Measurements from ENCODE around the gene STK35.

Gene STK35

DNA sequence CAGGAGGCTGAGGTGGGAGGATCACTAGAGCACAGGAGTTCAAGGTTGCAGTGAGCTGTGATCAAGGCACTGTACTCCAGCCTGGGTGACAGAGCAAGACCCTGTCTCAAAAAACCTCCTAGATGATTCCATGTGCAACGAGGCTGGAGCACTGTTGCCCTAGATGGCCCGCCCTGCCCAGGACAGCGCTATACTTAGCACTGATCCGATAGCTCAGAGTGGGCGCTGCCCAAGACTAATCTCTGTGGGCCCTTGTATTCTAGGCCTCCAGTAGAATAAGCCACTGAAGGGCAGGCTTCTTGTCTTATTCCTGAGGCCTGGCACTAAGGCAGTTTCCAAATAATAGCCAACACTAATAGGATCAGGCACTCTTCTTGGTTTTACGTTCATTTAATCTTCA lies 41.0 kb downstream of the STK35 start:
- no peak overlapping the region for H4K91ac ChIP-seq (ENCODE audit: low read depth, low read length, poor library complexity)
- H3K23ac ChIP-seq (ENCODE audit: low read depth, low read length, poor library complexity), result no peak overlapping the region
- H3K27me3 ChIP-seq (ENCODE audit: control insufficient read depth in 3 of 3, insufficient read depth in 3 of 3, low read depth in 1 of 3, low read length in 3 of 3), result no peaks in the 10 kb centered on the region
- peaks cover 2% of the 10 kb centered on the region for H3K79me1 ChIP-seq (ENCODE audit: low read depth, low read length)
- H3K27ac ChIP-seq (replicated peaks; ENCODE audit: low read length), result no peak overlapping the region
- H4K8ac ChIP-seq (ENCODE audit: low read depth, low read length), result no peak overlapping the region
- H3K14ac ChIP-seq (ENCODE audit: low read length), result no peak overlapping the region
- no peak overlapping the region for H2BK120ac ChIP-seq (ENCODE audit: low read depth, low read length)
- no peak overlapping the region for H2BK12ac ChIP-seq (ENCODE audit: low read length)
- no peak overlapping the region for H3K4me3 ChIP-seq (ENCODE audit: low read length in 2 of 2)
- WGBS, 2 donors (ENCODE audit: extremely low coverage in 2 of 2, insufficient read length in 2 of 2, insufficient replicate concordance in 1 of 2), result no CpG with 5 or more reads among the region's 6 CpGs
- H3K9me3 ChIP-seq (replicated peaks in 1 of 2; ENCODE audit: control insufficient read depth in 2 of 2, insufficient read depth in 1 of 2, low read depth in 1 of 2, low read length in 2 of 2), result no peaks in the 10 kb centered on the region
- peaks cover 10 to 59% of the 10 kb centered on the region in 2 donors for H3K36me3 ChIP-seq (replicated peaks in 1 of 2; ENCODE audit: control insufficient read depth in 2 of 2, insufficient read depth in 2 of 2, low read length in 2 of 2)
- no peak for DNase-seq (ENCODE audit: low spot score)
- H2BK15ac ChIP-seq (ENCODE audit: low read length), result no peak overlapping the region
- H3K9ac ChIP-seq (ENCODE audit: low read depth, low read length, poor library complexity), result no peak overlapping the region
- no peak overlapping the region for H2AK5ac ChIP-seq (ENCODE audit: low read depth, low read length)
- H3K18ac ChIP-seq (ENCODE audit: low read length), result no peak overlapping the region
- H3K4ac ChIP-seq (ENCODE audit: low read length), result no peak overlapping the region
- no peak overlapping the region for H2BK5ac ChIP-seq (ENCODE audit: low read length)
- no peak overlapping the region for H3K4me2 ChIP-seq (ENCODE audit: insufficient read depth, low read length, poor library complexity, severe bottlenecking)
- no peak overlapping the region for H2AFZ ChIP-seq (ENCODE audit: low read length)
- H3K4me1 ChIP-seq (ENCODE audit: control insufficient read depth in 2 of 2, insufficient read depth in 1 of 2, low read depth in 1 of 2, low read length in 2 of 2), result peaks cover 0 to 9% of the 10 kb centered on the region in 2 donors

GRCh38 chr20:2143594-2143993 lies 42.0 kb downstream of the STK35 start:
- H3K27ac ChIP-seq (replicated peaks; ENCODE audit: low read length), result no peak overlapping the region
- no CpG with 5 or more reads among the region's 10 CpGs for WGBS, 2 donors (ENCODE audit: extremely low coverage in 2 of 2, insufficient read length in 2 of 2, insufficient replicate concordance in 1 of 2)
- no peak overlapping the region for H4K8ac ChIP-seq (ENCODE audit: low read depth, low read length)
- H2BK120ac ChIP-seq (ENCODE audit: low read depth, low read length), result no peak overlapping the region
- H3K36me3 ChIP-seq (replicated peaks in 1 of 2; ENCODE audit: control insufficient read depth in 2 of 2, insufficient read depth in 2 of 2, low read length in 2 of 2), result peaks cover 10 to 68% of the 10 kb centered on the region in 2 donors
- H3K79me1 ChIP-seq (ENCODE audit: low read depth, low read length), result peaks cover 2% of the 10 kb centered on the region
- H3K4me2 ChIP-seq (ENCODE audit: insufficient read depth, low read length, poor library complexity, severe bottlenecking), result no peak overlapping the region
- no peak overlapping the region for H2BK5ac ChIP-seq (ENCODE audit: low read length)
- H3K4ac ChIP-seq (ENCODE audit: low read length), result no peak overlapping the region
- H2AFZ ChIP-seq (ENCODE audit: low read length), result no peak overlapping the region
- H4K91ac ChIP-seq (ENCODE audit: low read depth, low read length, poor library complexity), result no peak overlapping the region
- H3K9me3 ChIP-seq (replicated peaks in 1 of 2; ENCODE audit: control insufficient read depth in 2 of 2, insufficient read depth in 1 of 2, low read depth in 1 of 2, low read length in 2 of 2), result no peaks in the 10 kb centered on the region
- H2BK15ac ChIP-seq (ENCODE audit: low read length), result no peak overlapping the region
- no peak for DNase-seq (ENCODE audit: low spot score)
- H3K14ac ChIP-seq (ENCODE audit: low read length), result no peak overlapping the region
- no peak overlapping the region for H3K18ac ChIP-seq (ENCODE audit: low read length)
- no peaks in the 10 kb centered on the region for H3K27me3 ChIP-seq (ENCODE audit: control insufficient read depth in 3 of 3, insufficient read depth in 3 of 3, low read depth in 1 of 3, low read length in 3 of 3)
- H2AK5ac ChIP-seq (ENCODE audit: low read depth, low read length), result no peak overlapping the region
- H3K4me1 ChIP-seq (ENCODE audit: control insufficient read depth in 2 of 2, insufficient read depth in 1 of 2, low read depth in 1 of 2, low read length in 2 of 2), result peaks cover 2 to 9% of the 10 kb centered on the region in 2 donors
- H3K23ac ChIP-seq (ENCODE audit: low read depth, low read length, poor library complexity), result no peak overlapping the region
- H3K9ac ChIP-seq (ENCODE audit: low read depth, low read length, poor library complexity), result no peak overlapping the region
- H3K4me3 ChIP-seq (ENCODE audit: low read length in 2 of 2), result no peak overlapping the region
- H2BK12ac ChIP-seq (ENCODE audit: low read length), result no peak overlapping the region

GRCh38 chr20:2144850-2145249 lies 43.2 kb downstream of the STK35 start:
- H3K36me3 ChIP-seq (replicated peaks in 1 of 2; ENCODE audit: control insufficient read depth in 2 of 2, insufficient read depth in 2 of 2, low read length in 2 of 2), result peaks cover 9 to 70% of the 10 kb centered on the region in 2 donors
- WGBS, 2 donors (ENCODE audit: extremely low coverage in 2 of 2, insufficient read length in 2 of 2, insufficient replicate concordance in 1 of 2), result no CpG with 5 or more reads among the region's 11 CpGs

GRCh38 chr20:2145376-2145775 lies 43.7 kb downstream of the STK35 start:
- no peak overlapping the region for H3K4me2 ChIP-seq (ENCODE audit: insufficient read depth, low read length, poor library complexity, severe bottlenecking)
- no peak overlapping the region for H4K91ac ChIP-seq (ENCODE audit: low read depth, low read length, poor library complexity)
- no peak for DNase-seq (ENCODE audit: low spot score)
- no CpG with 5 or more reads among the region's 8 CpGs for WGBS, 2 donors (ENCODE audit: extremely low coverage in 2 of 2, insufficient read length in 2 of 2, insufficient replicate concordance in 1 of 2)
- H2BK5ac ChIP-seq (ENCODE audit: low read length), result no peak overlapping the region
- H2BK120ac ChIP-seq (ENCODE audit: low read depth, low read length), result no peak overlapping the region
- H3K18ac ChIP-seq (ENCODE audit: low read length), result no peak overlapping the region
- no peak overlapping the region for H3K14ac ChIP-seq (ENCODE audit: low read length)
- H2AFZ ChIP-seq (ENCODE audit: low read length), result no peak overlapping the region
- H3K4ac ChIP-seq (ENCODE audit: low read length), result no peak overlapping the region
- no peak overlapping the region for H2AK5ac ChIP-seq (ENCODE audit: low read depth, low read length)
- H3K23ac ChIP-seq (ENCODE audit: low read depth, low read length, poor library complexity), result no peak overlapping the region
- no peak overlapping the region for H2BK12ac ChIP-seq (ENCODE audit: low read length)
- no peaks in the 10 kb centered on the region for H3K79me1 ChIP-seq (ENCODE audit: low read depth, low read length)
- H3K9ac ChIP-seq (ENCODE audit: low read depth, low read length, poor library complexity), result no peak overlapping the region
- H3K4me1 ChIP-seq (ENCODE audit: control insufficient read depth in 2 of 2, insufficient read depth in 1 of 2, low read depth in 1 of 2, low read length in 2 of 2), result peaks cover 0 to 2% of the 10 kb centered on the region in 2 donors
- no peaks in the 10 kb centered on the region for H3K9me3 ChIP-seq (replicated peaks in 1 of 2; ENCODE audit: control insufficient read depth in 2 of 2, insufficient read depth in 1 of 2, low read depth in 1 of 2, low read length in 2 of 2)
- peaks cover 9 to 65% of the 10 kb centered on the region in 2 donors for H3K36me3 ChIP-seq (replicated peaks in 1 of 2; ENCODE audit: control insufficient read depth in 2 of 2, insufficient read depth in 2 of 2, low read length in 2 of 2)
- no peak overlapping the region for H3K4me3 ChIP-seq (ENCODE audit: low read length in 2 of 2)
- no peaks in the 10 kb centered on the region for H3K27me3 ChIP-seq (ENCODE audit: control insufficient read depth in 3 of 3, insufficient read depth in 3 of 3, low read depth in 1 of 3, low read length in 3 of 3)
- no peak overlapping the region for H3K27ac ChIP-seq (replicated peaks; ENCODE audit: low read length)
- H2BK15ac ChIP-seq (ENCODE audit: low read length), result no peak overlapping the region
- no peak overlapping the region for H4K8ac ChIP-seq (ENCODE audit: low read depth, low read length)

More at GRCh38 chr20:2144850-2145249, 43.2 kb downstream of the STK35 start:
- H2BK120ac ChIP-seq (ENCODE audit: low read depth, low read length), result no peak overlapping the region
- no peak overlapping the region for H2BK15ac ChIP-seq (ENCODE audit: low read length)
- no peak overlapping the region for H4K8ac ChIP-seq (ENCODE audit: low read depth, low read length)
- H3K27me3 ChIP-seq (ENCODE audit: control insufficient read depth in 3 of 3, insufficient read depth in 3 of 3, low read depth in 1 of 3, low read length in 3 of 3), result no peaks in the 10 kb centered on the region
- H3K4me3 ChIP-seq (ENCODE audit: low read length in 2 of 2), result no peak overlapping the region
- no peak overlapping the region for H2BK5ac ChIP-seq (ENCODE audit: low read length)
- no peak overlapping the region for H3K18ac ChIP-seq (ENCODE audit: low read length)
- H3K23ac ChIP-seq (ENCODE audit: low read depth, low read length, poor library complexity), result no peak overlapping the region
- no peak overlapping the region for H3K27ac ChIP-seq (replicated peaks; ENCODE audit: low read length)
- no peaks in the 10 kb centered on the region for H3K9me3 ChIP-seq (replicated peaks in 1 of 2; ENCODE audit: control insufficient read depth in 2 of 2, insufficient read depth in 1 of 2, low read depth in 1 of 2, low read length in 2 of 2)
- no peak overlapping the region for H2BK12ac ChIP-seq (ENCODE audit: low read length)
- H3K4me2 ChIP-seq (ENCODE audit: insufficient read depth, low read length, poor library complexity, severe bottlenecking), result no peak overlapping the region
- no peak overlapping the region for H3K9ac ChIP-seq (ENCODE audit: low read depth, low read length, poor library complexity)
- no peak overlapping the region for H2AK5ac ChIP-seq (ENCODE audit: low read depth, low read length)
- H3K4ac ChIP-seq (ENCODE audit: low read length), result no peak overlapping the region
- H3K4me1 ChIP-seq (ENCODE audit: control insufficient read depth in 2 of 2, insufficient read depth in 1 of 2, low read depth in 1 of 2, low read length in 2 of 2), result peaks cover 0 to 2% of the 10 kb centered on the region in 2 donors
- H4K91ac ChIP-seq (ENCODE audit: low read depth, low read length, poor library complexity), result no peak overlapping the region
- peak overlapping the region; percentile 25 for H3K14ac ChIP-seq (ENCODE audit: low read length)
- H3K79me1 ChIP-seq (ENCODE audit: low read depth, low read length), result peaks cover 2% of the 10 kb centered on the region
- H2AFZ ChIP-seq (ENCODE audit: low read length), result no peak overlapping the region
- no peak for DNase-seq (ENCODE audit: low spot score)

Measured in neuronal stem cell (in vitro differentiated cells).